ENCODE data around the gene UXS1.
"Not testable (repeated sequence)": the region's sequence is repeated elsewhere in the genome, so short reads cannot be mapped to it uniquely, and the experiment has no call there.

The UXS1 gene

GRCh38 chr2:106138543-106139237, 55.4 kb downstream of the UXS1 start:
- no peak overlapping the region for H3K27ac ChIP-seq
- no peak for DNase-seq (ENCODE audit: low read depth, low spot score)

DNA sequence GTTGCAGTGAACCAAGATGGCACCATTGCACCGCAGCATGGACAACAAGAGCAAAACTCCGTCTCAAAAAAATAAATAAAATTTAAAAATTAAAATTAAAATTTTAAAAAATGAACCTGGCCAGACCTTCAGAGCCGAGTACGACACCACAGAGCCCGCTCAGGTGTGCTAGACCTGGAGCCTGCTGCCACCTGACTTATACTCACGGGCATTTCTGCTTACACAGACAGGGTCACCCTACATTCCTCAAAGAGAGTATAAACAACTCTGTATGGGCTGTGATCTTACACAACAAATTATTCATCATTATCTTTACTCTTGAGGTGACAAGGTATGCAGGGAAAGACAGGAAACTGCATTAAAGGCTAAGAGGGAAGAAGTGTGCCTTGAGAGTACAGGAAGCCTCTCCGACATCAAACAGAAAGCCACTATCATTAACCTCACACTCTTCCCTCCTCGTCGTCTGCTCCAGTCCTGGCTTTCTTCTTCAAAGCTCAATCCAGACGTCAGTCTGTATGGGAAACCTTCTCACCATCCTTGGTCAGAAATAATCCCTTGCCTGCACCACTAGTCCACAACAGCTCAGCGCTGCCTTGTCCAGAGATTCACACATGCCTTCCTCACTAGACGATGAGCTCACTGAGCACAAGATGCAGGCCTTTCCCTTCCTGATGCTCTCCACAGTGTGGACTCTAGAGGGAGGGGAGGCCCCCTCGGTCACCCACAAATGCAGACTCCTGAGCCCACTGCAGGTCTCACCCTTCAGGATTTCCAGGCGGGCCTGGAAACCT, 56.2 kb downstream of the UXS1 start:
- H3K27ac ChIP-seq, result no peak overlapping the region
- DNase-seq (ENCODE audit: low read depth, low spot score), result no peak

- H3K27ac ChIP-seq, result peak overlapping the region; percentile 91
- not testable (repeated sequence) for DNase-seq (ENCODE audit: low read depth, low spot score)
Measured at GRCh38 chr2:106131192-106131591, 62.9 kb downstream of the UXS1 start.

GRCh38 chr2:106130251-106130998, 63.7 kb downstream of the UXS1 start:
- peak overlapping the region; percentile 91 for H3K27ac ChIP-seq

DNA sequence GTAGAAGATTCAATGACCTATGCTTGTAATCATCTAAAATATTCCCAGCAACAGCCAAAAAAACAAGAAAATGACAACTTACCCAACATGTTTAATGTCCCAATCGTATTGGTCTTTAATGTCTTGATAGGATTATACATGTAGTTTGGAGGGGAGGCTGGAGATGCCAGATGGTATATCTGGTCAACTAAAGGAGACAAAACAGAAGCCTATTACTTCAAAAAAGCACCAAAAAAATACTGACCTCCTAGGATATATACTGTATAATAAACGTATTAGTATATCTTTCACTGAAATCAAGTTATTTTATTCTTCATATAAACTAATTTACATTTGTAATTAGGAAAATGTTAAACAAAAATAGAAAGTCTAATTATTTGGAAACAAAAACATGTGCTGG, 64.5 kb downstream of the UXS1 start:
- no peak for DNase-seq (ENCODE audit: low read depth, low spot score)
- peak overlapping the region; percentile 91 for H3K27ac ChIP-seq

More at GRCh38 chr2:106130251-106130998, 63.7 kb downstream of the UXS1 start:
- no peak for DNase-seq (ENCODE audit: low read depth, low spot score)

- H3K27ac ChIP-seq, result no peak overlapping the region
- DNase-seq (ENCODE audit: low read depth, low spot score), result no peak
Measured at GRCh38 chr2:106129150-106129549, 65.0 kb downstream of the UXS1 start.

DNA sequence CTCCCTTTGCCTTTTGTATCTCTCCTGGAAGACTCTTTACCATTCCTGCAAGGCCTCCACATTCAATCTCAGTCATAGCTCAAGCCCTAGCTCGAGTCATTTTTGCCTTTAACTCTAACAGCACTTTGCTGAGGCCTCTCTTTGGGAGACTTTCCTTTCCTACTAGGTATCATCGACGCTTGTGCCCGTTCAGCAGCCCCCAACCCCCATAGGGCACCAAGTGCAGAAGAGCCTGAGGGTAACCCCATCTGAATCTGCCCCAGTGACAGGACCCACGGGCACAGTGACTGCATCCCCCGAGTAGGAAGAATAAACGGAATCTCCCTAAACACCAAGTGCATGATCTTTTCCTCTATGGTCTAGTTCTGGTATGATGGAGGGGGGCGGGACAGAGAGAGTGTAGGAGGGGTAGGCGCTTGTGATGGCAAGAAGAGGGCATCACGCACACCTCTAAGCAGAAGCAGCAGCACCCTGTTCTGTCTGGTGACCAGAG, 66.3 kb downstream of the UXS1 start:
- no peak overlapping the region for H3K27ac ChIP-seq
- no peak for DNase-seq (ENCODE audit: low read depth, low spot score)

DNA sequence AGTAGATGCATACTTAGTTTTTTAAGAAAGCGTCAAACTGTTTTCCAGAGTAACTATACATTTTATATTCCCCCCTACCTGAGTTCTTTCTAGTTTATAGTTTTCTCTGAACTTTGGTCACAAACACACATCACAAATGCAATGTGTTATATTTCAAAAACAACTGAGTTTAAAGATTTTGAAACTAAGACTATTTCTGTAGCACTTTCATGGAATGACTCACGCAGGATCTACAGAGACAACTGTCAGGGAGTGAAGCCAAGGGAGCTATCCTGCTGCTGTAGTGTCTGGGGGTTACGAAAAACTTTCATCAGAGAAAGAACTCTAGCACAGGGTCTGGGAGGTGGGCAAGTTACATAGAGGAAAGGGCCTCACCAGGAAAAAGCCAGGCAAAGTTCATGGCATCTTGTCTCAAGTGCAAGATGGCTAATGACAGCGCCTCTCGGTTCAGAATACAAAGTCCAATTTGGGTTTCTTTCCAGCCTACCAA, 66.8 kb downstream of the UXS1 start:
- DNase-seq (ENCODE audit: low read depth, low spot score), result no peak
- no peak overlapping the region for H3K27ac ChIP-seq

- DNase-seq (ENCODE audit: low read depth, low spot score), result no peak
- H3K27ac ChIP-seq, result no peak overlapping the region
Measured at GRCh38 chr2:106126705-106127281, 67.3 kb downstream of the UXS1 start.

DNA sequence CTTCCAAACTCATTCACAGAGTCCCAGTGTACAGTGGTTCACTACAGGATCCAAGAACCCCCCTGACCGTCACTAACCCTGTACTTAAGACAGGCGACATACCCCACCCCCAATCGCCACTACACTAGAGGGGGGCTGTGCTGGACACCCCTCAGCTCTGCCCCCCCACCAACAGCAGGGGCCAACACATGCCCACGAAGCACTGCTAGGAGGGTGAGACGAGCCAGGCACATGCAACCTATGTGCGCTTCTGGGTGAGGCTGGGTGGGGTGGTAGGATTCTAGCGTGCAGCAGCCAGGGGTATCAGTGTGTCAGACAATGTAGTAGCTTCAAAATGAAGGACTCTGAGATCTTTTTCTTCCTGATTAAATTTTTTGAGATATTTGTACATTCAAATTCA, 67.8 kb downstream of the UXS1 start:
- H3K27ac ChIP-seq, result no peak overlapping the region
- no peak for DNase-seq (ENCODE audit: low read depth, low spot score)

DNA sequence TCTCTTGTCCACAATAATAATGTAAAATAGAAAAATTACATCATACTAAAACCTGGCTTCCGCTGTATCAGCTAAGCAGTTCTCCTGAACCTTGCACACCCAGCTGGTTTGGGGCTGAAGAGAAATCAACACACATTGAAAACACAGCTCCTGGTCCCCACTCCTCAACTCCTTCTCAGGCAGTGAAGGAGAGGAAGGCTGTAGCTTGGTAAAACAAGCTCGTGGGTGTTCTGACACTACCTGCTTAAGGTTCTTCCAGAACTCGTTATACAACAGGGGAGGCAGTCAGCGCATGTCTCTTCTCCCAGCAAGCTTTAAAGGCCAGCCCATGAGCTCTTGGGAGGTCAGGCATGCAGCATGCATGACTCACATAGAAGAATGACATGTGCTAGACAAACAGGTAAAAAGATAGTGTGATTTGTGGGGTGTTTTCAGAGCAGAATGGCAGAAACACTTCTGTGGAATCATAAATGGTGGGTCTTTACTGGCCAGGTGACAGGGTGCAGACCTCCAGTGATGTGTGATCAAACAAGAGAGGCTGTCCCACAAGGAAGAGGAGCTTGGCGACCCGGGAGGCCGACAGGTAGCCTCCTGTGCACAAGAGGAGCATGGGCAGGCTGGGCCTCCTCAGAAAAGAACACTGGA, 69.1 kb downstream of the UXS1 start:
- peak overlapping the region; percentile 47 for H3K27ac ChIP-seq
- peak; percentile 64 for DNase-seq (ENCODE audit: low read depth, low spot score)

DNA sequence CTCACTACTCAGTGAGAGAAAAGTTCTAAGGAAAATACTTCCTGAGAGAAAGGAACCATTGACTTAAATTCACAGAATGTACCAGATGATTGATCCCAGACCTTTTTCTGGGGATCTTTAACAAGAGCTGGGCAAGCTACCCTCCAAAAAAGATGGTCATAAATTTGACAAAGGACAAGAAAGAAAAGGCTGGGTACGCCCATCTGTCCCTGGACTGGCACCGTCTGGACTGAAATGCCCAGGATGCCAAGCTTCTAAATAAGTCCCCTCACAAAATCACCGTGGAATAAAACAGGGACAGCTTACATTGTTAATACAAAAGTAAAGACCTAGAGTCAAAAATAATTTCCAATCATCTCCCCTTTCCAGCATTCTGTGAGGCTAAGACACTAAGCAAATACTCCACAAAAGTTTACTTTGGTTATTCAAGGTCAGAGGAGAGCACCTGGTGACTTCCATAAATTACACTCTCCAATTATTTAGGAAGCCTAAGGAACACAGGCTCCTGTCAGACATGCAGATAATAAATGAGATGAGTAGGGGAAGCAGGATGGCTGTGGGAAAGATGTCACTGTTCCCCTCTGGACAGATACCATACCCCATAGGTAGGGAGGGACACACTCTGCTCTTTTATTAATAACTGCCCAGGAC, 69.9 kb downstream of the UXS1 start:
- H3K27ac ChIP-seq, result no peak overlapping the region
- no peak for DNase-seq (ENCODE audit: low read depth, low spot score)

DNA sequence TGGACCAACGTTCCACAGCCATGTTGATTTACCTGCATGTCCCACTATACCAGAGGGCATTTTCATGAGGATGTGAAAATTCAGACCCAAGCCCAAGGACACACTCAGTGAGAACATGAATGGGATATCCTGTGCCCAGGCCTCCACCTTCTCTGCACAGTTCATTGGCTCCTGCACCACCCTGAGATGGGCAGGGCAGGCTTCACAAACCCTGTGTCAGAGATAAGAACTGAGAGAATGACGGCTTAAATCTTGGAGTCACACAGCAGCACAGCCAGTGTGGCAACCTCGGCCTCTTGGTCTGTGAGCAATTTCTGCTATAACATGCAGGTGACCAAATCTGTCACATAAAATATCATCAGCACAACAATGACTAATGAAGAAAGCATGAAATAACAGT, 71.9 kb downstream of the UXS1 start:
- no peak for DNase-seq (ENCODE audit: low read depth, low spot score)
- H3K27ac ChIP-seq, result no peak overlapping the region

GRCh38 chr2:106120432-106120831, 73.7 kb downstream of the UXS1 start:
- H3K27ac ChIP-seq, result no peak overlapping the region
- no peak for DNase-seq (ENCODE audit: low read depth, low spot score)

GRCh38 chr2:106119074-106119473, 75.0 kb downstream of the UXS1 start:
- no peak overlapping the region for H3K27ac ChIP-seq
- DNase-seq (ENCODE audit: low read depth, low spot score), result no peak

- no peak for DNase-seq (ENCODE audit: low read depth, low spot score)
- H3K27ac ChIP-seq, result no peak overlapping the region
Measured at GRCh38 chr2:106117882-106118684, 76.0 kb downstream of the UXS1 start.

DNA sequence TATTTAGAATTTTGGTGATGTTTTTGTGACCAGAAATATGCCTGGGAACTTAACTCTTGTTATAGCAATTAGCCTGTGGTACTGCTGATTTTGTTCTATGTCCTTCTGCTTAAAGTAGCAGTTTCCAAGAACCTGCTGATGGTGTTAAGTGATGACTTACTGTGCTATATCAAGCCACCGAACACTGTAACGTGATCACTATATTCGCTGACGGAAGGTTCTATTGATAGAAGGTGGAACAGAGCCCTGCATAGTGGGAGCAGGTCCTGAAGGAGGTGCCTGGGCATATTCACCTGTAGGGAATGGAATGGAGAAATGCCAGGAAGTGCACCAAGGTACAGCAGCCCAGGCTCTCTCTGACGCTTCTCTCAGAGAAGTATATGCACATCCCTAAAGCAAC, 76.8 kb downstream of the UXS1 start:
- H3K27ac ChIP-seq, result no peak overlapping the region
- DNase-seq (ENCODE audit: low read depth, low spot score), result no peak

DNA sequence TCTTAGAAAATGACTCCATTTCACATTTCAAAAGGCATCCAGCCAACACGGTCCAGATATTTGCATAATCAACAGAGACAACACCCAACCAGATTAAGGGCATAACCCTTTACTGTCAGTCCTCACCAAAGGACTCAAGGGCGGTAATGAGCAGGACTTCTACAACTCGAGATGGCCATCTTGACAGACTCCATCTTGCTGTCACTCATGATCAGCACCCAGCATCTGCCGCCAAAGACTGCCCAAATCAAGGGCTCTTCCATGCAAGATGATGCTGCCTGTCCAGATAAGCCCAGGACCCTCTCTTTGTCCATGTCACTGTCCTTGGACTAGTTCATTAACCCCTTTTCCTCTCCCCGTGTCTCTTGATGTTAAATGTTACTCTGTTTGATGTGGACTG, 77.9 kb downstream of the UXS1 start:
- H3K27ac ChIP-seq, result no peak overlapping the region
- no peak for DNase-seq (ENCODE audit: low read depth, low spot score)

DNA sequence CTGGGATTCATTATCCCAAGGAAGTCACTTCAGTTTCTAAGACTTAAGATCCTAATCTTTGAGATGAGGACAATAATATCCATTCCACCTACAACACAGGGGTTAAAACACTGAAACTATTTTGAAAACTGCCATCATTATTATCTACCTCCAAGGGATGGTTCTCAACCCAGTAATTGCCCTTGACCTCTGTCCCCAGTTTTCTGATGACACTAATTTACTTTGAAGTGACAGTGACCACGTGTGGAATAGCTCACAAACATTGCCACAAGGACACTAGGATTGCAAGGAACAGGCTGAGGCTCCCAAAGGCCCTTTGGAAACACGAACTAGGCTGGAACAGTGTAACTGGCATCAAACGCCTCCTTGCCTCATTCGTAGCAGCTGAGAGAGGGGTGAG, 78.4 kb downstream of the UXS1 start:
- no peak overlapping the region for H3K27ac ChIP-seq
- DNase-seq (ENCODE audit: low read depth, low spot score), result no peak
